GM21515 (cell line): ENCODE measurements around the gene CCDC38.

ENCODE experiments used
- ATAC-seq: cut with Tn5 transposase; IDR thresholded peaks from one replicate; pipeline ENCODE4 v1.9.1; 2021; ENCODE audit not compliant: unreplicated experiment

The CCDC38 gene

GRCh38 chr12:95962222-95962621 is 19.8 kb upstream of the CCDC38 start:
- ATAC-seq = no peak

- ATAC-seq = no peak
These were observed 17.8 kb upstream of the CCDC38 start for GRCh38 chr12:95960241-95960640.

GRCh38 chr12:95959107-95959506 is 16.7 kb upstream of the CCDC38 start:
- ATAC-seq = no peak

GRCh38 chr12:95956557-95957145 is 14.2 kb upstream of the CCDC38 start:
- ATAC-seq = no peak

- ATAC-seq = no peak
These were observed 13.2 kb upstream of the CCDC38 start for GRCh38 chr12:95955549-95956159.

- no peak for ATAC-seq
These were observed 10.6 kb upstream of the CCDC38 start for GRCh38 chr12:95953000-95953399.

- ATAC-seq = no peak
These were observed 9.1 kb upstream of the CCDC38 start for GRCh38 chr12:95951515-95951914.

GRCh38 chr12:95949477-95950206 is 7.2 kb upstream of the CCDC38 start:
- ATAC-seq = no peak

- ATAC-seq = no peak
These were observed 1.8 kb upstream of the CCDC38 start for GRCh38 chr12:95944108-95944704.

GRCh38 chr12:95943330-95943842 is 972 bp upstream of the CCDC38 start, which contains the start of gene AMDHD1:
Gene AMDHD1 (plus strand): TSS chr12:95943331. CDS start chr12:95943399, 68 bp downstream.
- ATAC-seq = peak; percentile 64

- no peak for ATAC-seq
These were observed 302 bp downstream of the CCDC38 start for GRCh38 chr12:95942101-95942523.

GRCh38 chr12:95940514-95940913 is 1.9 kb downstream of the CCDC38 start:
- ATAC-seq = no peak

GRCh38 chr12:95922231-95922630 is 20.2 kb downstream of the CCDC38 start:
- no peak for ATAC-seq

- no peak for ATAC-seq
These were observed 23.3 kb downstream of the CCDC38 start for GRCh38 chr12:95919110-95919509.

GRCh38 chr12:95918194-95918993 is 24.0 kb downstream of the CCDC38 start:
- peak; percentile 90 for ATAC-seq

- no peak for ATAC-seq
These were observed 32.5 kb downstream of the CCDC38 start for GRCh38 chr12:95909871-95910270.

GRCh38 chr12:95908573-95908972 is 33.8 kb downstream of the CCDC38 start:
- ATAC-seq = no peak

- no peak for ATAC-seq
These were observed 44.3 kb downstream of the CCDC38 start for GRCh38 chr12:95898081-95898480.

- ATAC-seq = no peak
These were observed 45.6 kb downstream of the CCDC38 start for GRCh38 chr12:95896846-95897245.

- ATAC-seq = no peak
These were observed 51.5 kb downstream of the CCDC38 start for GRCh38 chr12:95890958-95891357.

- no peak for ATAC-seq
These were observed 55.1 kb downstream of the CCDC38 start for GRCh38 chr12:95887311-95887710.
